GM12878 (cell line): Measurements from ENCODE around the gene TLR5. TPM values are rescaled to one million over a fixed set of nuclear protein-coding genes. Genes with fewer than 3 reads are reported as not detected.

Experiments used
- ATAC-seq: fragments of 200-7000 bp; cut with Tn5 transposase; 3 replicates; pipeline ENCODE4 v1.9.1; 2020; ENCODE audit warnings: mild to moderate bottlenecking, moderate library complexity
- BruUV-seq: library from RNA; stranded (reverse); fragments of 400-500 nt; replicated peaks from 2 replicates; lab custom pipeline; 2021; lab: Mats Ljungman, UMichigan
- CTCF ChIA-PET: fragments of 300-600 bp; sonication (Branson Sonifier 250); formaldehyde crosslinking; extraction: SDS; loops from one replicate; lab custom pipeline; 2021; ENCODE audit warnings: inconsistent platforms; lab: Yijun Ruan, JAX
- POLR2A ChIA-PET: fragments of 350-600 bp; formaldehyde crosslinking; extraction: SDS; loops from one replicate; lab custom pipeline; 2021; ENCODE audit warnings: inconsistent platforms; lab: Charles Lee
- RAD21 ChIA-PET: fragments of 300-600 bp; sonication (Branson Sonifier 250); formaldehyde crosslinking; loops from one replicate; lab custom pipeline; 2023; ENCODE audit warnings: antibody characterized with exemption; ENCODE audit not compliant: unreplicated experiment; lab: Charles Lee
- SMC1A ChIA-PET: fragments of 300-600 bp; sonication (Branson Sonifier 250); formaldehyde crosslinking; loops from one replicate; lab custom pipeline; 2023; ENCODE audit not compliant: unreplicated experiment, uncharacterized antibody; lab: Charles Lee
- DNase-seq: peaks from one replicate; pipeline ENCODE4 v3.0.0-alpha.2; 2011; ENCODE audit warnings: low read depth, low spot score
- FAIRE-seq: peaks from 3 replicates; lab custom pipeline; 2011; peaks lifted over from hg19 to GRCh38; lab: Jason Lieb, UNC
- H2AFZ ChIP-seq: 2 replicates; pipeline ENCODE4 v1.6.0; 2011; ENCODE audit warnings: low read depth, low read length, control low read depth; ENCODE audit not compliant: control insufficient read depth
- H3K27ac ChIP-seq: 2 replicates; pipeline ENCODE4 v1.5.1; 2011; ENCODE audit warnings: control low read depth; ENCODE audit not compliant: control insufficient read depth, insufficient read depth
- H3K27me3 ChIP-seq, 2 experiments: replicated peaks in 1 of 2; 2 replicates each; pipeline versions ENCODE4 v1.6.0 to v1.6.1; 2011; ENCODE audit warnings: low read length in 1 of 2; ENCODE audit not compliant: control insufficient read depth in 2 of 2, insufficient read depth in 2 of 2
- H3K36me3 ChIP-seq, 2 experiments: 2 replicates each; pipeline ENCODE4 v1.5.1; 2011; ENCODE audit warnings: low read length in 1 of 2; ENCODE audit not compliant: control insufficient read depth in 2 of 2, insufficient read depth in 2 of 2
- H3K4me1 ChIP-seq: 2 replicates; pipeline ENCODE4 v1.6.1; 2011; ENCODE audit warnings: mild to moderate bottlenecking, low read length, moderate library complexity, mixed read lengths; ENCODE audit not compliant: control insufficient read depth, insufficient read depth
- H3K4me2 ChIP-seq: 2 replicates; pipeline ENCODE4 v1.6.0; 2011; ENCODE audit warnings: control low read depth; ENCODE audit not compliant: control insufficient read depth, insufficient read depth
- H3K4me3 ChIP-seq: fragments of 200-600 bp; sonication (generic); 2 replicates; pipeline ENCODE4 v1.5.1; 2016
- H3K79me2 ChIP-seq: 2 replicates; pipeline ENCODE4 v1.6.0; 2011; ENCODE audit warnings: low read length; ENCODE audit not compliant: control insufficient read depth, insufficient read depth
- H3K9ac ChIP-seq: 2 replicates; pipeline ENCODE4 v1.8.0; 2011; ENCODE audit warnings: low read length, control low read depth, mixed read lengths; ENCODE audit not compliant: control insufficient read depth, insufficient read depth
- H3K9me3 ChIP-seq: replicated peaks from 3 replicates; pipeline ENCODE4 v1.5.1; 2011; ENCODE audit warnings: mild to moderate bottlenecking, low read length; ENCODE audit not compliant: control insufficient read depth, insufficient read depth
- H4K20me1 ChIP-seq: 2 replicates; pipeline ENCODE4 v1.6.0; 2011; ENCODE audit not compliant: control insufficient read depth, insufficient read depth
- BRCA1 ChIP-seq: IDR thresholded peaks from 2 replicates; pipeline ENCODE4 v1.6.1; 2011; ENCODE audit warnings: low read depth, low read length, improper control_type of control experiment
- IKZF2 ChIP-seq, 2 experiments: fragments of 450-650 bp; IDR thresholded peaks; 2 replicates each; pipeline ENCODE4 v1.6.1; 2017; ENCODE audit warnings: mild to moderate bottlenecking in 2 of 2, moderate library complexity in 2 of 2
- LARP7 ChIP-seq: fragments of 450-650 bp; IDR thresholded peaks from 2 replicates; pipeline ENCODE4 v1.6.1; 2017; ENCODE audit warnings: mild to moderate bottlenecking
- ZNF687 ChIP-seq: fragments of 450-650 bp; IDR thresholded peaks from 2 replicates; pipeline ENCODE4 v1.6.1; 2017; ENCODE audit warnings: mild to moderate bottlenecking, moderate library complexity
- WGBS: methylation state at CpG from one replicate; pipeline ENCODE4 v1.1.6; 2016; ENCODE audit warnings: low lambda C conversion rate; ENCODE audit not compliant: insufficient replicate concordance, insufficient coverage; ENCODE audit errors: missing lambda C conversion rate; 5-methylcytosine and 5-hydroxymethylcytosine counted together
- in situ Hi-C: fragments of 300-500 bp; cut with MboI; formaldehyde crosslinking; loops from 9 replicates; pipeline ENCODE4 v1.14.3; 2018; ENCODE audit warnings: mixed read lengths
- intact Hi-C: fragments of 100-400 bp; cut with micrococcal nuclease; formaldehyde crosslinking; loops from one replicate; pipeline ENCODE4 v1.14.2; 2022; ENCODE audit not compliant: unreplicated experiment
- polyA plus RNA-seq, 11 experiments: library from polyadenylated mRNA; depleted of rRNA in 4 of 11; unstranded in 6 of 11; stranded (reverse) in 5 of 11; fragments of >200 nt; fragmentation: Nextera tagmentation in 4 of 11; fragmentation: Illumina TruSeq in 1 of 11; extraction: Ambion mirVana in 4 of 11; extraction: Trizol in 1 of 11; gene quantifications; 1 replicate in 1 of 11; 2 replicates in 10 of 11; pipeline versions ENCODE4 v1.2.1 to v1.2.3, GENCODE V29; 2011 to 2016; ENCODE audit warnings: inconsistent platforms in 2 of 11, missing spikeins in 2 of 11, low read depth in 1 of 11
- total RNA-seq, 4 experiments: library from RNA; depleted of rRNA in 3 of 4; stranded (reverse); fragments of >200 nt in 3 of 4; fragmentation: Illumina TruSeq in 1 of 4; extraction: Trizol in 1 of 4; gene quantifications; 2 replicates each; pipeline versions ENCODE4 v1.2.1 to v1.2.3, GENCODE V29; 2013 to 2021
- TF ChIP-seq, protein P1 (sequence below): fragments of 450-650 bp; IDR thresholded peaks from 2 replicates; pipeline ENCODE4 v1.6.1; 2018; ENCODE audit warnings: mild to moderate bottlenecking, low read depth, moderate library complexity; ENCODE audit not compliant: partially characterized antibody

TLR5 gene
- total and polyA plus RNA-seq, 10 of the 15 experiments (the other 5 are each of a cell fraction or from before 2014, with no cell fraction given) = 0.34 to 5.3 (median 0.79) TPM

GRCh38 chr1:223068900-223069665 lies 74.0 kb downstream of the TLR5 start:
- intact Hi-C loops (no loop called here), in situ Hi-C loops (no loop called here)
- H3K9ac ChIP-seq = no peak overlapping the region
- ChIA-PET POLR2A (interaction anchor here (0.6 kb wide), 1 partner anchor 332 kb away, joined by 4 read pairs; the partner anchor contains the start of gene FAM177B), CTCF (no interaction called here), SMC1A (no interaction called here), RAD21 (no interaction called here)
- H3K27ac ChIP-seq = no peak overlapping the region
- H3K4me3 ChIP-seq = no peak overlapping the region
- H3K79me2 ChIP-seq = no peaks in the 10 kb centered on the region
- no peaks in the 10 kb centered on the region for H3K9me3 ChIP-seq
- DNase-seq (no peak), FAIRE-seq (no peak), ATAC-seq (no peak)
- BruUV-seq = no TSS peak
- no peaks in the 10 kb centered on the region; a peak in 1 of 4 replicates for H3K27me3 ChIP-seq
- no peaks in the 10 kb centered on the region for H4K20me1 ChIP-seq
- WGBS = 31% methylated on average over 4 of the region's 4 CpGs
- no peaks in the 10 kb centered on the region for H3K36me3 ChIP-seq
- no peaks in the 10 kb centered on the region for H3K4me1 ChIP-seq
- no peak overlapping the region for H3K4me2 ChIP-seq
- H2AFZ ChIP-seq = no peak overlapping the region
- TF ChIP-seq IKZF2 (IDR thresholded peaks at IDR 0.05) = no peak
- no peak for TF ChIP-seq LARP7
- no peak for TF ChIP-seq ZNF687
- TF ChIP-seq, protein P1, sequence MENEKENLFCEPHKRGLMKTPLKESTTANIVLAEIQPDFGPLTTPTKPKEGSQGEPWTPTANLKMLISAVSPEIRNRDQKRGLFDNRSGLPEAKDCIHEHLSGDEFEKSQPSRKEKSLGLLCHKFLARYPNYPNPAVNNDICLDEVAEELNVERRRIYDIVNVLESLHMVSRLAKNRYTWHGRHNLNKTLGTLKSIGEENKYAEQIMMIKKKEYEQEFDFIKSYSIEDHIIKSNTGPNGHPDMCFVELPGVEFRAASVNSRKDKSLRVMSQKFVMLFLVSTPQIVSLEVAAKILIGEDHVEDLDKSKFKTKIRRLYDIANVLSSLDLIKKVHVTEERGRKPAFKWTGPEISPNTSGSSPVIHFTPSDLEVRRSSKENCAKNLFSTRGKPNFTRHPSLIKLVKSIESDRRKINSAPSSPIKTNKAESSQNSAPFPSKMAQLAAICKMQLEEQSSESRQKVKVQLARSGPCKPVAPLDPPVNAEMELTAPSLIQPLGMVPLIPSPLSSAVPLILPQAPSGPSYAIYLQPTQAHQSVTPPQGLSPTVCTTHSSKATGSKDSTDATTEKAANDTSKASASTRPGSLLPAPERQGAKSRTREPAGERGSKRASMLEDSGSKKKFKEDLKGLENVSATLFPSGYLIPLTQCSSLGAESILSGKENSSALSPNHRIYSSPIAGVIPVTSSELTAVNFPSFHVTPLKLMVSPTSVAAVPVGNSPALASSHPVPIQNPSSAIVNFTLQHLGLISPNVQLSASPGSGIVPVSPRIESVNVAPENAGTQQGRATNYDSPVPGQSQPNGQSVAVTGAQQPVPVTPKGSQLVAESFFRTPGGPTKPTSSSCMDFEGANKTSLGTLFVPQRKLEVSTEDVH = no peak
- TF ChIP-seq BRCA1 = no peak
